HG02571 (cell line): ENCODE measurements around the gene PRELP.

Experiments
- ATAC-seq: cut with Tn5 transposase; IDR thresholded peaks from one replicate; pipeline ENCODE4 v1.9.1; 2021; ENCODE audit warnings: mild to moderate bottlenecking, moderate library complexity; ENCODE audit not compliant: unreplicated experiment

PRELP gene

DNA sequence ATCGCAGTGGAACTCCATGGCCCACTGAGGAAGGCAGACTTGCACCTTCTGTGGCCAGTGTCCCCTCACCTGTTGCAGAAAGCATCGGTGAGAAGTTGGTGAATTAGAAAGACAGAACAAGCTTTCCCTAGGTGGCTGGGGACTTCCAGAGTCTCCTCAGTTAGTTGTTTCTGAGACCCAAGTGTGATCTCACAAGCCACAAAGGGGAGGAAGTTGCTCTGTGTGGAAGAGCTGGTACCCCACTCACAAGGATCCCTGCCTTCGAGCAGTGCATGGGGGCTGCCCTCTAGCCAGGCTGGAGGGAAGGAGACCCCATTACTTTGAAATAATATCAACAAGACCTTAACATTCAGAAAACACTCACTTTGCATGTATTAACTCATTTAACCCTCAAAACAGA, 2.1 kb downstream of the PRELP start:
- no peak for ATAC-seq

DNA sequence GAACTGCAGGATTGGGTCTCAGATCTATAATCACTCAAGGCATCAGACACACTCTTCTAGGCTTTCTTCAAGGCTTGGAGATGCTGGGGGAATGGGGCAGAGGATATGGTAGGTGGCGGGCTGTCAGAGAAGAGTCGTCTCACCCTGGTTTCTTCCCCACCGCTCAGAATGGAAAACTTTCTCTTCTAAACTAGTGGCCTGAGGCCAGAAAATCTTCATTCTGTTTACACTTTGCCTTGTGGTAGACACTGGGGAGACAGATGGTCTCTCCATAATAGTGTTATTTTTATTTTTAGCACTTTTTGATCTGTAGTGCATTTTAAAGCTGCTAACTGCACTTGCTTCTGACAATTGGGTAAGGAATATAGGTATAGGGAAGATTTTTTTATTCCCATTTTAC, 2.6 kb downstream of the PRELP start:
- no peak for ATAC-seq

DNA sequence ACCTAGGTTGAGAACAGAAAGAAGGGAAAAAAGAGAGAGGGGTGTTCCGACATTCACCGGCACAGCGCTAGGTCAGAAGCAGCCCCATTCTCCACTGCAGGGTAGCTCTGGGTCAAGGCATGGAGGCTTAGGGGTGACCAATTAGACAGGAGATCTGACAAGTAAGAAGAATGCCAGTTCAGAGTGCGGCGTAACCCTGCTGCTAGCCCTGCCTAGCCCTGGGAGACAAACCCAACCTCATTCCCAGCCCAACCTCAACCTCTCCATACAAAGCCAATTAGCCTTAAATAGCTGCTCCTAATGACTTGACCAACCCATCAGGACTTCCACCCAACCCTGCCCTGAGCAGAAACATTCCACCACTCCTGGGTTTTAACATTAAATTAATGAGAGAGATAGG, 3.4 kb downstream of the PRELP start:
- no peak for ATAC-seq

DNA sequence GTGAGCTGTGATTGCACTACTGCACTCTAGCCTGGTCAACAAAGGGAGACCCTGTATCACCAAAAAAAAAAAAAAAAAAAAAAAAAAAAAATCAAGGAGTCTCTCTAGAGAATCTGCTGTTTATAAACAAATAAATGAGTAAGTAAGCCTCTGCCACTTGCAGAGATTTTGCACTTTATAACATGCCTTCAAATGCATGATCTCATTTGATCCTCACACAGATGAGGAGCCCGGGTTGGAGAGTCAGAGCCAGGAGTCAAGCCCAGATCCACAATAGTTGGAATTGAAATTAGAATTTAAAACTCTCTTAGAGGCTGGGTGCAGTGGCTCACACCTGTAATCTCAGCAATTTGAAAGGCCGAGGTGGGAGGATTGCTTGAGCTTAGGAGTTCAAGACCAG, 4.0 kb downstream of the PRELP start:
- no peak for ATAC-seq

DNA sequence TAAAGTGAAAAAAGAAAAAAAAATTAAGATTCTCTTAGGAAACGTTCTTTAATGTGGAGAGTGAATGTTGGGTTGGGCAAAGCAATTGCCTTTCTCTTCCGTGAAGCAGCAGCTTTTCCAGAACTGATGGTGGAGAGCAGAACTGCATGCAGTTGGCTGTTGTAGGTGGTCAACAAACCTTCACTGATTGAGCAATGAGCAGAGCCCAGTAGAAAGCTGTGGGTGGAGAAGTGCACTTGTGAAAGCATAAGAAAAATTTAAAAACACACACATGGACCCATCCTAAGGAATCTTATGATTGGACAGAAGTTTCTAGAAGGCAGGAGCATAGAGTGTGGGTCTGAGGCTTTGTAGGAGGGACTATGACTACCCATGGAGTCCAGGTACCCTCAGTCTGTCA, 4.5 kb downstream of the PRELP start:
- ATAC-seq, result no peak

DNA sequence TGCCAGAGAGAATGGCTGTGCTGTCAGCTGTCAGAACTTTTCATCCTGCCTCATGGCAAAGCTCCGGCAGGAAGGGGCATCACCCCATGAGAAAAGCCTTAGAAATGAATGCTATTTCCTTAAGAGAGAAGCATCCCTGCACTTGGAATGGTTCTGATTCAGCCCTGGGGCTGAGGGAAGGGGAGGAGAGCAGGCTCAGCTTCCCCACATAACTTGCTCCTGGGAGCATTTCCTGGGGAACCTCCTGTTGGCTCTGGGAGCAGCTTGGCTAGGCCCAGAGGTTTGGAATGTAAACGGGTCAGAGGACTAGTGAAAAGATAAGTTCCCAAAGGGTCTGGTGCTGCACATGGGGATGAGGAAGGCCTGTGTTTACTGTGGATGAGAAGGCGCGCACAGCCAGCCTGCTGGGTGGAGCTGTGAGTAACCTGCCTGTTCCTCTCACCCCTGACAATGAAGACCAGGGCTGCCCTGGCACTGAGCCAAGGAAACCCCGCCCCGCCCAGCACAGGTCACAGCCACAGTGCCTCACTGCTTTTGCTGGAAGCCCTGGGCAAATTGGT, 5.0 kb downstream of the PRELP start:
- ATAC-seq, result no peak

DNA sequence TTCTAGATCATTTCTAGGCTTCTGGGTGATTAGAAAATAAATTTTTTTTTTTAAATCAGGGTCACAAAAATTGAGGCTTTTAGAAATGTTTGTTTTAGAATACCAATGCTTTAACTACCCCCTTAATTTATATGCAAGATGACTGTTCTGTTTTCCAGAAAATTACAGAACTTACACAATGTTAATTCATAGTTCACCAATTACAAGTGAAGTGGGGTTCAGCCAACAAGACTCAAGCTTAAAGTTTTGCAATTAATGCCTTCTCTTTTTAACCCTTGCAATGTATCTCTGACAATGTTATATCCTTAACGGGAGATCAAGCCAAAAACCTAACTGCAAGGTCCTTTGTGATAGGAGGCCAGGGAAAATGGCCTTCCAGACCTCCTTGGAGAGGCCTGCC, 5.6 kb downstream of the PRELP start:
- ATAC-seq, result no peak

DNA sequence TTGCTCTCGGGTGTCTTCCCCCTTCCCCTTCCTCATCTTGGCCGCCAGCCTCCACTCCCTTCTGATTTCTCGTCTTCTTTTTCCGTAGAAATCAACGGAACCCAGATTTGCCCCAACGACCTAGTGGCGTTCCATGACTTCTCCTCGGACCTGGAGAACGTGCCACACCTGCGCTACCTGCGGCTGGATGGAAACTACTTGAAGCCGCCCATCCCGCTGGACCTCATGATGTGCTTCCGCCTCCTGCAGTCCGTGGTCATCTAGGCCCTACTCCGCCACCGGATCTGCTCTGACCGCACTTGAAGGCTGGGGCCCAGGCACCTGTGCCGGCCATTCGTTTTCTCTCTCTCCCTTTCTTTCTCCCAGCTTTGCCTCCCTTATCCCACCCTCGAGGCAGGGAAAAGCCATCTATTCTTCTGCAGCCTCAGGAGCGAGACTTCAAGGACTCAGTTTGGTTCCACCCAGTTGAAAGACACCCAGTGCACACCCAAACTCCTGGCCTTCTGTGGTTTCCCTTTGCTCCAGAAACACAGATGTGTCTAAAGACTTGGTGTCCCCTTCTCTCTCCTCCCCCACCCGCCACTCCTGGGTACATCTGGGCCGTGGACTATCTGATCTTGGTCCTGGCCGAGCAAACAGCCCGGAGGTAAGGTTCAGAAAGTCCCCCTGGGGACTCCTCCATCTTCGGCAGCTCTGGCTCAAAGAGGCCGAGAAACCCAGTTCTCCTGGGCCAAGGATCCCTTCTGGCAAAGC, 11.2 kb downstream of the PRELP start:
- no peak for ATAC-seq

DNA sequence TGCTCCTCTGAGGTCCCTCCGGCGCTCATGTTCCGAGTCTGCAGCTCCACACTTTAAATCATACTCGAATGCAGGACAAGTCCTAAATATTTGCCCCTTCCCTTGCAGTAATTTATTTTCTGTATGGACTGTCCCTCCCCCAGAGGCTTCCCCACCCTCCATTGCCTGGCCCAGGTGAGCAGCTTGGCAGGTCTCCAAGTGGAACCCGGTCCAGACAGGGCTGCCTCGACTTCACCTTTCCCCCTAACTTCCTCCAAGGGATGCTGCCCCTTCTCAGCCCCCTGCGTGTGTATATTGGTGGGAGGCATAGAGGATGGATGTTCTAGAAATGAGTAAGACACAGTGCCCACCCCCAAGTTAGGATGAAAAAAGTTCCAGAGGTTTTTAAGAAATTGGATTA, 12.9 kb downstream of the PRELP start:
- no peak for ATAC-seq

DNA sequence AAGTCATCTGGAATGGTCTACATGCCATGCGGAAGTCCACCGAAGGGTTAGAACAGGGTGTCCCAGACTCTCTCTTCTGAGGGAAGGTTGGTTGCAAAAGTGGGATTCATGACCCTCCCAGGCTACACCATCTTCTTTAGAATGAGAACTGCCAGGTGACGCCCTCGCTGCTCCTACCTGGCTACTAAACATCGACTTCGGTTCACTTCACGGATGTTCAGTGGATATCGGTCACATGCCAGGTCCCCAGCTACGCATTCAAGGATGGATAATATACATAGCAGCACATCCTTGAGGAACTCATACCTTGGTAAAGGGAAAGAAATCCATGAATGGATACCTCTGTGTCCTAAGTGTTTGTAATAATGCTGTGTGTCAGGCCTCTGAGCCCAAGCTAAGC, 15.0 kb downstream of the PRELP start:
- no peak for ATAC-seq

DNA sequence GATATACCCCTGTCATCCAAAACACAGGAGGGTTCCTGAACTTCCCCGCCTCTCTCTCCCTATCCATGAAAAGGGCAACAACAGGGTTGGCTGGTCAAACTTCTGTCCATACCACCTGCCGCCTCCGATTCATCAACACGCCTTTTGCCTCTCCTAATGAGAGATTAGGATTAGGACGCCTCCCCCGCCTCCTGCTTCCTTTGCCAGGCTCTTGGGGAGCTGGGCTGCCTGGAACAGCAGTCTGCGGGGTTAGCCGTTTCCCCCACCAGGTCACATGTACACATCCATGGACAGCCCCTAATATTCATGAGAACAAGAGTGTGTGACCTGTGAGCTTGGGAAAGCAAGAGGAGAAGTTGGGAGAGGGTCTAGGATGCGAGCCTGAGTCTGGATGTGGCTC, 16.1 kb downstream of the PRELP start:
- ATAC-seq, result no peak

DNA sequence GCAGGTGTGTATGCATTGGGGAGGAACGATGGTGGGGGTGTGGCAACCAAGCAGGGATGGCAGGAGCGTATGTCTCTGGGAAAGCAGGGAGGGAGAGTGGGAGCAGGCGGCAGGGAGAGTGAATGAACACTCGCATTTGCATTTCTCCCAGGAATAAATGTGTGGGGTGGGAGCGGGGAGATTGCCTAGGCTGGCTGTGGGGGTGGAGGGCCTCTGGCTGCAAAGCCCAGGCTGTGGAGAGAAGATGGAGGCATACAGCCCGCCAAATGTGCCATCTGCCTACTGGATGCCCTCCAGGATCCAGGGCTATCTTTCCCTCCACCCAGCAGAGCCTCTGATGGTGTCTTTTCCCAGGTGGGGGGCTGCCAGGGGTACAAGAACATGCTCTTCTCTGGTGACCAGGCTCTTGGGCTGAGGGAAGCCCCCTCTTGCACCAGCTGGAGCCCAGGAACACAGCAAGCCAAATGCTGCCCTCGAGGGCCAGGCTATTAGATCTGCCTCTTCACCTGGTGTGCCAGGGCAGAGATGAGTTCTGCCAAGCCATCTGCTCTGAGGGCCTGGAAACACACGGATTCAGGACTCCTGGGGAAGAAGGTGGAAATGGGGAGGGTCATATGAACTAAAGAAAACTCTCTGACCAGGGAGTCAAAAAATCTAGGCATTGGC, 16.6 kb downstream of the PRELP start:
- no peak for ATAC-seq

DNA sequence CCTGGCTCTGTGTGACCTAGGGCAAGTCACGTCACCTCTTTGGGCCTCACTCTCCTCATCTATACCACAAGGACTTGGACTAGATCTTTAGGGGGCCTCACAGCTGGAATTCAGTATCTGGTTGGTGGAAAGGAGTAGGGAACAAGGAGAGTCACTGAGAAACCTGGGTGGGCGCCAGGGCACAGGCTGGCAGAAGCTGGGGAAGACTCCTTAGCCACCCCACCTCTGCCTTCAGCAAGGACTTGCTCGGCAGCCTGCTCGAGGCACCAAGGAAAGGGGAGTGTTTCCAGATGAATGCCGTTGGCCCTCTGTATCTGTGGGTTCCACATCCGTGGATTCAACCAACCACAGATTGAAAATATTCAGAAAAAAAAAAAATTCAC, 17.1 kb downstream of the PRELP start:
- ATAC-seq, result no peak

DNA sequence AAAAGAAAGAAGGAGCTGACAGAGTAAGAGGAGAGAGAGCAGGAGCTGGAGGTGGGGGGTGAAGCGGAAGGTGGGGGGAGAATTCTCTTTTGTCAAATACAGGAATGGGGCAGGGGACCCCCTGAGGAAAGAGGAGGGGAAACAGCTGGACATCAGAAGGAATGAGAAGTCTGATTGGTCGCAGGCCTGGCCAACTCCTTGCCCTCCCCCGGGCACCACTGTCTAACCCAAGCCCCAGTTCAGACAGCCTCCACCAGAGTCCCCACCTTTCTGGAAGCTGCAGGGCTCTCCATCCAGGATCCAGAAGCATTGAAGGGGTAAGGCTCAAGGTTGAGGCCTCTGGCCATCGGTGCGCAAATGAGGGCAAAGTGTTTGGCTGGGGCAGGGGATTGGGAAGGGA, 18.3 kb downstream of the PRELP start, which contains the start of gene OPTC:
OPTC (plus strand) TSS at position 253 of the 400 bp plus-strand sequence. CDS start 1,853 bp downstream, outside the sequence.
- no peak for ATAC-seq

DNA sequence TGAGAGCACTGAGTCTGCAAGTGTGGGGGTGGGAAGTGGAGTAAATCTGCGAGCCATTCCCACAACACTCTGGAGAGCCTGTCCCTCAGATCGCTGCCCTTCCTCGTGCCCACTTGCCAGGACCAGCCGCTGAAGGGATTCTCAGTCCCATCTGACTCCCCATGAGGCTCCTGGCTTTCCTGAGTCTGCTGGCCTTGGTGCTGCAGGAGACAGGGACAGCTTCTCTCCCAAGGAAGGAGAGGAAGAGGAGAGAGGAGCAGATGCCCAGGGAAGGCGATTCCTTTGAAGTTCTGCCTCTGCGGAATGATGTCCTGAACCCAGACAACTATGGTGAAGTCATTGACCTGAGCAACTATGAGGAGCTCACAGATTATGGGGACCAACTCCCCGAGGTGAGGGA, 20.2 kb downstream of the PRELP start:
- no peak for ATAC-seq

DNA sequence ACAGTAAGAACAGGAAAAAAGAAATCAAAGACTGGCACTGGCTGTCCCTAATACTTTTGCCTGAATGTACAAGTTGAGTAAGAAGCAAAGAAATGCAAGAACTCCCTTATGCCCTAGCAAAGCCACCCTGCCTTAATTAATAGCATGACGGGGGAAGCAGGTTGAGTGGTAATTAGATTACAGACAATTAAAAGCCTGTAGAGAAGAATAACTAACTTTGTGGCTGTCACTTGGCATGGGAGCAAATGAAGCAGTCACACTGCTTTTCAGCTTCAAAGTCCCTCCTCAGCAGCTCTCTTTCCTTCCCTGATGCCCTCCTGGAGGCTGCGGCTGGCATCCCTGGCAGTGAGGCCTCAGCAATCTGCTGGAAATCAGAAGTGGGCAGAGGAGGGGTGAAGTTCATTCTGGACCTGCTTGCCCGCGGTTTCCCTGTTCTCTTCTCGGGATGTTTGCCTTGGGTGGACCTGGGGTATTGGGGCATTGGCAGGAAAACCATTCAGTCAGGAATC, 21.7 kb downstream of the PRELP start:
- no peak for ATAC-seq

DNA sequence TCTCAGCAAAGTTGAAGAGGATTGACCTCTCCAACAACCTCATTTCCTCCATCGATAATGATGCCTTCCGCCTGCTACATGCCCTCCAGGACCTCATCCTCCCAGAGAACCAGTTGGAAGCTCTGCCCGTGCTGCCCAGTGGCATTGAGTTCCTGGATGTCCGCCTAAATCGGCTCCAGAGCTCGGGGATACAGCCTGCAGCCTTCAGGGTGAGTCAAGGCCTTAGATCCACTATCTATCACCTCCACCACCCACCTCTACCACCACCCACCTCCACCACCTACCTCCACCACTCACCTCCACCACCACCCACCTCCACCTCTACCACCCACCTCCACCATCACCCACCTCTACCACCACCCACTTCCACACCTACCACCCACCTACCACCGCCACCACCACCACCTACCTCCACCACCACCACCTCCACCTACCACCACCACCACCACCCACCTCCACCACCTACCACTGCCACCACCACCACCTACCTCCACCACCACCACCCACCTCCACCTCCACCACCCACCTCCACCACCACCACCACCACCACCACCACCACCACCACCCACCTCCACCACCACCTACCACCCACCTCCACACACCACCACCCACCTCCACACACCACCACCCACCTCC, 24.2 kb downstream of the PRELP start:
- ATAC-seq, result no peak

DNA sequence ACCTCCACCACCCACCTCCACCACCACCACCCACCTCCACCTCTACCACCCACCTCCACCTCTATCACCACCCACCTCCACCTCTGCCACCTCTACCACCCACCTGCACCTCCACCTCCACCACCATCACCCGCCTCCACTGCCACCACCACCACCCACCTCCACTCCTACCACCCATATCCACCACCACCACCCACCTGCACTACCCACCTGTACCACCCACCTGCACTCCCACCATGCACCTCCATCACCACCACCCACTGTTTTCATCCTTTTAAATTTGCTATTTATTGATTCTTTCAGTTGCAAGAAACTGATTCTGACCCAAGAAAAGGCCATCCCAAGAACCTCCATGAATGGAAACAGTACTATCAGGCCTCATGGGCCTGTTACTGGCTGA, 24.7 kb downstream of the PRELP start:
- no peak for ATAC-seq

DNA sequence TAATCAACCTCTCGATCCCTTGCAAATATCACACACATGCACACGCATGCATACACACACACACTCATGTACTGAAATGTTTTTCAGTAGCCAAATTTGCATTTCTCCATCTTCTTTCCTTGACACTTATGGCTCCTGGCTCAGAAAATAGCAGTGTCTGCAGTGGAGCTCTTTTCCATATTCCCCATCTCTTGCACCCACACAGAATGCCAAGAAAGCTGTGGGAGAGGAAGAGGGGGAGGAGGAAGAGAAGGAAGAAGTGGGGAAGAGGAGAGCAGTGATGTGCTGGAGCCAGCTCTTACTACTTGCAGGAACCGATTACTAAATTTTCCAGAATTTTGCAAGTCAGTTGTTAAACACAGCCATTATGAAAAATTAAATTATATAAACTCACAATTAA, 28.2 kb downstream of the PRELP start:
- ATAC-seq, result no peak

DNA sequence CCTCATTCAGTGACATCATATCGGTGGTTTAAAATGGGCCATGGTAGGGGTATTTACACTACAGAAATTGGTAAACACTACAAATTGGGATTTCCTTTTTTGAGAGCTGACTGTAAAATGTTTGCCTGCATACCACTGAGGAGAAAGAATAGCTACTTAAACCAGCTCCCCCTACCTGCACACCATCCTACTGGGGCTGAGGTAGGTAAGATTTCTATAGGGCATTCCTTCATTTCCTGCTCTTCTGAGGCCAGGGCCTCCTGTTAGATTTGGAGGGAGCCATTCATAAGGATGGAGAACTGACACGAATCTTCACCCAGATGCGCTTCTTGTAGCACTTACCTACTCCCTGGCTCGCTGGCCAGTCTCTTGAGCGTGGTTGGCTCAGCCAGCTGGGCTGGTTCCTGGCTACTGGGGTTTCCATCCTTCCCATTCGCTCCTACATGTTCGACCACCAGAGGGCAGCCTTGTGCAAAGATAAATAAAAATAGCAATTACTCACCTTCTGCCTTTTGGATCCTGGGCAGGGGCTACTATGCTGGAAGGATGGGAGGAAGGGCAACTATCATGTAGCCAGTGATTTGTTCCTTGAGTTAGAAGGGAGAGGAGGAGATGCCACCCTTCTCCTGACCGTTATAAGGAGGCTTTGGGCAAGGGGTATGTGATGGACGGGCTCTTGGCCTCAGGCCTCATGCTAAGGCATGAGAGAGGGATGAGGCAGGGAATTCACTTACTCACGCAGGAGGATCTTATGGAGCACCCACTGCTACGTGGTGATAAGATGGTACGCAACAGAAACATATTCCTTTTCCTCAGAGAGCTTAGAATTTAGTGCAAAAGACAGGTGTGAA, 29.0 kb downstream of the PRELP start:
- no peak for ATAC-seq
